Raji (cell line): ENCODE data around the gene ELF2.

Source experiments
- POLR2A ChIP-seq: IDR thresholded peaks from 2 replicates; pipeline ENCODE4 v1.6.1; 2011; ENCODE audit warnings: low read depth, low read length, control low read depth; ENCODE audit not compliant: insufficient read depth

ELF2 gene

GRCh38 chr4:139154134-139154421 is 22.9 kb downstream of the ELF2 start:
- no peak for TF ChIP-seq POLR2A

- TF ChIP-seq POLR2A, result no peak
These were observed 23.4 kb downstream of the ELF2 start for GRCh38 chr4:139153411-139154133.

DNA sequence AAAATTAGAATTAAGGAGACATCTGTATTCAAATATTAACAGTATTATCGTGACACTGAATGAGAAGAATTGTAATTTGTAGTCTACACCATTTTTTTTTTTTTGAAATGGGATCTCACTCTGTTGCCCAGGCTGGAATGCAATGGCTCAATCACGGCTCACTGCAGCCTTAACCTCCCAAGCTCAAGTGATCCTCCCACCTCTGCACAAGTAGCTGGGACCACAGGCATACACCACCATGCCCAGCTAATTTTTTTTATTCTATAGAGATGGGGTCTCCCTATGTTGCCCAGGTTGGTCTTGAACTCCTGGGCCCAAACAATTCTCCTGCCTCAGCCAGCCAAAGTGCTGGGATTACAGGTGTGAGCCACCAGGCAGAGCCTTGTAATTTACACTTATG is 24.8 kb downstream of the ELF2 start:
- no peak for TF ChIP-seq POLR2A

DNA sequence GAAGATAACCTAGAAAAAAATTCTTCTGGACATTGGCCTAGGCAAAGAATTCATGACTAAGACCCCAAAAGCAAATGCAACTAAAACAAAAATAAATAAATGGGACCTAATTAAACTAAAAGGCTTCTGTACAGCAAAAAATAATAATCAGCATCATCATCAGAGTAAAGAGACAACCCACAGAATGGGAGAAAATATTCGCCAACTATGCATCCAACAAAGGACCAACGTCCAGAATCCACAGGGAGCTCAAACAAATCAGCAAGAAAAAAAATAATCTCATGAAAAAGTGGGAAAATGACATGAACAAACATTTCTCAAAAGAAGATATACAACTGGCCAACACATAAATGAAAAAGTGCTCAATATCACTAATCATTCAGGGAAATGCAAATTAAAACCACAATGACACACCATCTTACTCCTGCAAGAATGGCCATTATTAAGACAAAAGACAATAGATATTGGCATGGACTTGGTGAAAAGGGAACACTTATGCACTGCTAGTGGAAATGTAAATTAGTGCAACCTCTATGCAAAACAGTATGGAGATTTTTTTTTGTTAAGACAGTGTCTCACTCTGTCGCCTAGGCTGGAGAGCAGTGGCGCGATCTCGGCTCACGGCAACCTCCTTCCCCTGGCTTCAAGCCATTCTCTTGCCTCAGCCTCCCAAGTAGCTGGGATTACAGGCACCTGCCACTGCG is 29.9 kb downstream of the ELF2 start:
- no peak for TF ChIP-seq POLR2A

DNA sequence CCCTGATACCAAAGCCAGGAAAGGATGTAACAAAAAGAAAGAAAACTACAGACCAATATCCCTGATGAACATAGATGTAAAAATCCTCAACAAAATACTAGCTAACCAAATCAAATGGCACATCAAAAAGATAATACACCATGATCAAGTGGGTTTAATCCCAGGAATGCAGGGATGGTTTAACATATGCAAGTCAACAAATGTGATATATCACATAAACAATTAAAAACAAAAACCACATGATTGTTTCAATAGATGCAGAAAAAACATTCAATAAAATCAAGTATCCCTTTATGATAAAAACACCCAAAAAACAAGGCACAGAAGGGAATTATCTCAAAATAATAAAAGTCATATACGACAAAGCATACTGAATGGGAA is 31.5 kb downstream of the ELF2 start:
- no peak for TF ChIP-seq POLR2A

- TF ChIP-seq POLR2A, result no peak
These were observed 32.0 kb downstream of the ELF2 start for GRCh38 chr4:139144911-139145551.

DNA sequence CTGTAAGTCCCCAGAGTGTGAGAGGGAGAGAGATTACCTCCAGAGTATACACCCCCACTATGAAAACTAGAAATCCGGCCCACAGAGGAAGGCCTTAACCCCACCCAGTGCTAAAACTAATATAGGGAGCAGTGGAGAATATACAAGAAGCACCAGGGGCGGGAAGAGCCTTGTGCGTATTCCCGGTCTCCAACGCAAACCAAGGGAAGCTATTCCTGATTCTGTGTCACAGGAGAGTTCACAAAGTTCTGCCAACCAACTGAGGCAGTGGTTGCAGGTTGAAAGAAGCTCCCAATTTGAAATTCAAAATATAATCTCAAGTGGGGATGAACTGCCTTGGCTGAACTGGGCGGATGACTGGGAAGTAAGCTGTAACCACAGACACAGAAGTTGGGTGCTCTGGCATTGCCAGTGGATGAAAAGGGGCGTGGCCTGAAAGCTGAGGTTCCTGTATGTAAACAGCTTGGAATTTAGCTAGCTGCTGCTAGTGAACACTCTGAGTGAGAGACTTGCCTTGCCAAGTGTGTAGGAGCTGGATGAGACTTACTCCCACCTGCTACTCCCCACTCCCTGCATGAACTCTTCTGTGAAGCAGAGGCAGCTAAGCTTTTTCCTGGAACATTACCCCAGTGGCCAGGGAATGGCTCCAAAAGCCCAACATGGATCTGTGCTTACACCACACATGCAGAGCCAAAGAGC is 32.7 kb downstream of the ELF2 start:
- no peak for TF ChIP-seq POLR2A

GRCh38 chr4:139142980-139143379 is 34.0 kb downstream of the ELF2 start:
- TF ChIP-seq POLR2A, result no peak

DNA sequence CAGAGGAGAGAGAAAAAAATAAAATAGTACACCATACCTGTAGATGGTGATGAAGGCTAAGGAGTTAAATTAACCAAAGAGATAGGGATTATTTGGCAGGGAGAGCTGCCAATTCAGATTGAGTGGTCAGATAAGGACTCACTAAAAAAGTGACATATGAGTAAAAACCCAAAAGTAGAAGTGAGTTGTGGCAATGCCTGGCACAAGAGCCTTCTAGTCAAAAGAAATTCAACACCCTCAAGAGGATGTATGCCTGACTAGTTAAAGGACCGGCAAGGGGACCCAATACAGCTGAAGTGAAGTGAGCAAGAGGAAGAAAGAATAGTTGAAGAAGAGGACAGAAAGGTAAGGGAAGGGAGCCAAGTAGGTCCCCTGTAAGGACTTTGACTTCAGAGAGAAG is 34.9 kb downstream of the ELF2 start:
- TF ChIP-seq POLR2A, result no peak

- no peak for TF ChIP-seq POLR2A
These were observed 39.3 kb downstream of the ELF2 start for GRCh38 chr4:139137763-139138162.

DNA sequence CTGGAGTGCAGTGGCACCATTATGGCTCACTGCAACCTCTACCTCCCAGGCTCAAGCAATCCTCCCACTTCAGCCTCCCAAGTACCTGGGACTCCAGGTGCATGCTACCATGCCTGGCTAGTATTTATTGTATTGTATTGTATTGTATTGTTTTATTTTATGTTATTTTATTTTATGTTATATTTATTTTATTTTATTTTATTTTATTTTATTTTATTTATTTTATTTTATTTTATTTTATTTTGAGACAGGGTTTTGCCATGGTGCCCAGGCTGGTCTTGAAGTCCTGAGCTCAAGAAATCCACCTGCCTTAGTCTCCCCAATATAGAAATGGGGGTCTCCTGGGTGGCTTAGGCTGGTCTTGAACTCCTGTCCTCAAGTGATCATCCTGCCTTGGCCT is 42.6 kb downstream of the ELF2 start:
- TF ChIP-seq POLR2A, result no peak

GRCh38 chr4:139131209-139131870 is 45.7 kb downstream of the ELF2 start:
- no peak for TF ChIP-seq POLR2A

- TF ChIP-seq POLR2A, result no peak
These were observed 47.8 kb downstream of the ELF2 start for GRCh38 chr4:139129206-139129605.

DNA sequence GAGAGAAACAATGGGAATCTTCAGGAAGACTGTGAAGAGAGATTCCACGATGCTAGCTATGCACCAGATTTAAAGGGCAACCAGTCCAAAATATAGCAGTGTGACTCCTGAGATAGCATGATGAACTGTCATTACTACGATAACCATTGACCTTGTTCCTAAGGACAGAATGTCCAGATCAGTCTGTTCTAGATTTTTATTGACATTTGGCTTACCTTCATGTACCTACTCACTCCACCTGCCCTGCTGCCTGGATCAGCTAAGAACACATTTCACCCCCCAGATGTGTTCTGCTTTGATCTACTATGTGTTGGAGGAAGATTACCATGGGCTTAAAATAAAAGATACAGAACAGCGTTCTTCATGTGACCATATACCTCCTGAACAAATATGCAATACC is 50.1 kb downstream of the ELF2 start:
- TF ChIP-seq POLR2A, result no peak

- TF ChIP-seq POLR2A, result no peak
These were observed 53.1 kb downstream of the ELF2 start for GRCh38 chr4:139123910-139124309.

- no peak for TF ChIP-seq POLR2A
These were observed 58.7 kb downstream of the ELF2 start for GRCh38 chr4:139118365-139118764.

DNA sequence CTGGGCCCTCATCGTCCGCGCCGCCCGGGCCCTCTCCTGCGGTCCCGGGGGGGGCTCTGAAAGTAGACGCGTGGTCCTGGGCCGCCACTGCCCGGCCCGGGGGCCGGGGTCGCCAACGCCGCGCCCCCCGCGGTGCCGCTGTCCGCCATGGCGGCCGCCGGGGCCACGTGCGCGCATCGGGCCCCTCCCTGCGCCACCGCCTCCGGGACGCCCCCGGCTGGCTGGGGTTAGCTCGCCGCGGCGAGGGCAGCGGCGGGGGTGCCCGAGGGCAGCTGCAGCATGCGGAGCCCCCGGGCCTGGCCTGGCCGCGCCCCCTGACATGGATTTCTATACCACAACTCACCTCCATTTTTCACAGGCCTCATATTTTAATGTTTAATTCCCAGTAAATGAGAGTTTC is 61.8 kb downstream of the ELF2 start:
- TF ChIP-seq POLR2A, result no peak
